GM18498 (cell line): ENCODE results near the gene LRTM2.

Source experiments
- ATAC-seq: cut with Tn5 transposase; IDR thresholded peaks from one replicate; pipeline ENCODE4 v1.9.1; 2021; ENCODE audit warnings: mild to moderate bottlenecking, moderate library complexity; ENCODE audit not compliant: unreplicated experiment

LRTM2 gene

GRCh38 chr12:1829306-1829900 lies 9.0 kb downstream of the LRTM2 start:
- no peak for ATAC-seq

GRCh38 chr12:1830401-1830845 lies 10.1 kb downstream of the LRTM2 start:
- ATAC-seq, result no peak

DNA sequence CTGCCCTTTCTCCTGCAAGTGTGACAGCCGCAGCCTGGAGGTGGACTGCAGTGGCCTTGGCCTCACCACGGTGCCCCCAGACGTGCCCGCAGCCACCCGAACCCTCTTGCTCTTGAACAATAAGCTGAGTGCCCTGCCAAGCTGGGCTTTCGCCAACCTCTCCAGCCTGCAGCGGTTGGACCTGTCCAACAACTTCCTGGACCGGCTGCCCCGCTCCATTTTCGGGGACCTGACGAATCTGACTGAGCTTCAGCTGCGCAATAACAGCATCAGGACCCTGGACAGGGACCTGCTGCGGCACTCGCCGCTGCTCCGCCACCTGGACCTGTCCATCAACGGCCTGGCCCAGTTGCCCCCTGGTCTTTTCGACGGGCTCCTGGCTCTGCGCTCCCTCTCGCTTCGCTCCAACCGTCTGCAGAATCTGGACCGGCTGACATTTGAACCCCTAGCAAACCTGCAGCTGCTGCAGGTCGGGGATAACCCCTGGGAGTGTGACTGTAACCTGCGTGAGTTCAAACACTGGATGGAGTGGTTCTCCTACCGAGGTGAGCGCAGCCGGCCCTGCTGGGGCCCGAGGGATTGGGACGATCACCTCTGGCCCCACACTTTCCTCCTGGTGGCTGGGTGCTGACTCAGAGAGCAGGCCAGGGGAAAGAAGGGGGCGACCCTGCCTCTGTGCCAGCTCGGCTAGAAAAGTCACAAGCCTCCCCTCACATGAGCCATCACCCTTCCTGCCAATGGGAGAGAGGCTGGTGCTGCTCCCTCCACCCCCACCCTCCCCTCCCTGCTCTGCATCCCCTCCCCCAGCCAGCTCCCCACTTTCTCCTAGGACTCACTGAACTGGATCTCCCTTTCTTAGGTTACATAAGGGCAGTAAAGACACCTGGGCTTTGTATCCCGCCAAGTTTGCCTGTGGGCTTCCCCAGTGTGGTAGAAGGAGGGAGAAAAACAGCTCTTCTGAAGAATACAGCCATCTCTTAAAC lies 10.9 kb downstream of the LRTM2 start:
- no peak for ATAC-seq

- no peak for ATAC-seq
Observed at GRCh38 chr12:1832801-1833595, 12.6 kb downstream of the LRTM2 start.

DNA sequence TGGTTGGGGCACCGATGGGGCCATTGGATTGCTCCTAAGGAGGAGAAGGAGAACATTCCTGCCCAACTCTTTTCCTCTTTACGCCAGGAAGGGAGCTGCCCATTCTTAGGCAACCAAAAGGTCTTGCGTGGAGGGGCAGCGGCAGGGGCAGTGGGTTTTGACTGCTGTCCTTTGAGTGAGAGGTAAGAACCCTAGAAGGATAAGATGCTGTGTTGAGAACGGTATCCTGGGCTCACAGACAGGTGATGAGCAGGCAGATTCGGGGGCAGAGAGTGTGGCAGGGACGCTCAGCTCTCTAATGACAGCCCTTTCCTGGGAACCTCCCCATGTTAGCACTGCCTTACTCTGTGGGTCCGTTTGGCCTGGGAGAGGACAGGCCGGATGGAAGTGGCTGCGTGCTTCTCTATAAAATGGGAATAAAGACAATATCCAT lies 13.2 kb downstream of the LRTM2 start:
- no peak for ATAC-seq

DNA sequence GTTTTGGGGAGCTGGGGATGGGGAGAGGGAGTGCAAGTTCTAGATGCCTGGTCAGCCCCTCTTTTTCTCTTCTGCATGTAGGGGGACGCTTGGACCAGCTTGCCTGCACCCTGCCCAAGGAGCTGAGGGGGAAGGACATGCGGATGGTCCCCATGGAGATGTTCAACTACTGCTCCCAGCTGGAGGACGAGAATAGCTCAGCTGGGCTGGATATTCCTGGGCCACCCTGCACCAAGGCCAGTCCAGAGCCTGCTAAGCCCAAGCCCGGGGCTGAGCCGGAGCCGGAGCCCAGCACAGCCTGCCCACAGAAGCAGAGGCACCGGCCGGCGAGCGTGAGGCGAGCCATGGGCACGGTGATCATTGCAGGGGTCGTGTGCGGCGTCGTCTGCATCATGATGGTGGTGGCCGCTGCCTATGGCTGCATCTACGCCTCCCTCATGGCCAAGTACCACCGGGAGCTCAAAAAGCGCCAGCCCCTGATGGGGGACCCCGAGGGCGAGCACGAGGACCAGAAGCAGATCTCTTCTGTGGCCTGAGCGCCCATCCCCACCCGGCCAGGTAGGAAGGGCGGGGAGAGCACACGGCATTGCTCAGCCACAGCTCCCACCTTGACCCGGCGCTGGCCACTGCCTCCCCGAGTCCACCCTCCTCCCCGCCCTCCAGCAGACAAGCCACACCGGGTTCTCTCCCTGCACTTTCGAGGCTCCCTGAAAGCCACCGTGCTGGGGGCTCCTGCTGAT lies 14.0 kb downstream of the LRTM2 start:
- no peak for ATAC-seq

DNA sequence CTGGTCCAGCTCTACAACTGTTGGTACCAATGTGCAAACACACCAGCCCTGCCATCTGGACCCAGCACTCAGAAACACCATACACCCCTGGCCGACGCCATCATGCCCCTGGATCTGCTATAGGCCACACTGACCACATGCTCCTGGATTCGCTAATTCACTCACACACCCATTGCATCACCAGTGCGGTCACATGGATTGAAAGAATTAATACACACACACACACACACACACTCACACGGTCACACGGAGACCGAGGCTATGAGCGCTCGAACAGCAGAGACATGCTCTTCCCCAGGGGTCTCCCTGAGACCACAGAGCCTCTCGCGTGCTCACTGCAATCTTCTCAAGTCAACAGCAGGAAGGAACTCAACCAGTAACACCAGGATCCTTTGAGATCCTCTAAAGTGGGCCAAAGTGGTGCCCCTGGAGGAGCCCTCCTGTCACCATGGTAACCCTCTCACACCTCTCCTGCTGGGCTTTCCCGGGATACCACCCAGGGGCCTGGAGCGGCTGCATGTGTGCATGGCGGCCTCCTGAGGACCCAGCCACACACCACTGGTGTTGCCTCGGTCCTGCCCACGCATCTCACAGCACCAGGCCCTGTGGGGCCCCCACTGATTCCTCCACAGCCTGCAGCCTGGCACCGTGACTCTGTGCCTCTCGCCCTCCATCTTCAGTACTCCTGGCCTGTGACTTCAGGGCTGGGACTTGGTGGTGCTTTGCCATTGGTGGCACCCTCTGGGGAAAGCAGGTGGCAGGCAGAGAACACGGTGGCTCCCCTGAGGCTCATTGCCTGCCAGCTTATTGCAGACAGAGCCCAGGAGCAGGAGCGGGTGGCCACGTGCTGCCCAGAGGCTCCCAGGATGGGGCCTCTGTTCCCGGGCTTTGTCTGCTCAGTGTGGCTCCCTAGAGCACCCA lies 15.1 kb downstream of the LRTM2 start:
- no peak for ATAC-seq

DNA sequence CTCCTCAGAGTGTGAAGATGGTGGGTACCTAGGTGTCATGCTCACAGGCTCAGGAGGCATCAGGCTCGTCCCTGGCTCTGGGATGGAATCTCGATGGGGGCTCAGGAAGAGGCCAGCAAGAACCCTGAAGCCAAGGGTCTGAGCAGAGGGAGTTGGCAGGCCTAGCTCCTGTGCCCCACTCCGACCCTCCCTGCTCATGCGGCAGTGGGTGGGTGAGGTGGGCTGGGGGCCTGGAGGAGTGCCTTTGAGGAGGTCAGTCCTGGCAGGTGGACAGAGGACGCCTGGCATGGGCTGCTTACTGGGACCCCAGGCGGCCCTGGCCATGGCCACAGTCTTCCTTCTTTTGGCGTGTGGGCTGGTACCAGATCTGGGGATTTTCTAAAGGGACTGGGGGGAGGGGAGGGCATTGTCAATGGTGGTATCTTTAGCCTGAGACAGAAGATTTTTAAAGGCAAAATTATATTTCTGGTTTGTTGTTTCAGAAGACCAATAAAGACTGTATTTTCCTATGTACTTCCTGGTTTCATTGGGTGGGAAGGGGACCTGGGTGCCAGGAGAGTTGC lies 16.0 kb downstream of the LRTM2 start:
- no peak for ATAC-seq

GRCh38 chr12:1836854-1837421 lies 16.6 kb downstream of the LRTM2 start:
- ATAC-seq, result no peak

DNA sequence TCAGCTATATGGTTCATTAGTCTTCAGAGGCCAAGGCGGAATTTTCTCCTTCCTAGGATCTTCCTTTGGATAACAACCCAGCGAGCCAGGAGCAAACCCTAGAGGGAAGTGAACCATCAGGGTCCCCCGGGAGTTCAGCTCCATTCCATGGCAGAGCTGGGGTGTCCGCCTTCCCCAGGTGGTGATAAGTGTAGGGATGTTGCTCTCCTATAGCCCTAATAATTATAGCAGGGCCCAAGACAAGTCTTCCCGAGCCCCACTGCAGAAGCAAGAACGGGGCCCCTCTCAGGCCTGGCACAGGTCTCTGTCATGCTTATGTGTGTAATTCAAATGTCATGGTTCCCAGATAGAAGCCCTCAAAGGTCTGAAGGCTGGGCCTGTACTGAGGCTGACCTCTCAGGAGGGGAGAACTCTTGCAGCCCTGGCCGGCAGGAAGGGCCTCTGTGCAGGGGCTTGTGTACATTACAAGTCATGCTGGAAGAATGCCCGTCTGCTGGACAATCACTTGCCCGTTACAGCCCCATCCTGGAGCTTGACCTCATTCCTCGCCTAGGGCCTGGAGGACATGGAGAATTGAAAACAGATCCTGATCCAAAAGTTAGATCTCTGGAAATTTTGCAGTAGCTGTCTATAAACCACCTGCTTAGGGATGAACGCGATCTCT lies 17.3 kb downstream of the LRTM2 start:
- ATAC-seq, result no peak

DNA sequence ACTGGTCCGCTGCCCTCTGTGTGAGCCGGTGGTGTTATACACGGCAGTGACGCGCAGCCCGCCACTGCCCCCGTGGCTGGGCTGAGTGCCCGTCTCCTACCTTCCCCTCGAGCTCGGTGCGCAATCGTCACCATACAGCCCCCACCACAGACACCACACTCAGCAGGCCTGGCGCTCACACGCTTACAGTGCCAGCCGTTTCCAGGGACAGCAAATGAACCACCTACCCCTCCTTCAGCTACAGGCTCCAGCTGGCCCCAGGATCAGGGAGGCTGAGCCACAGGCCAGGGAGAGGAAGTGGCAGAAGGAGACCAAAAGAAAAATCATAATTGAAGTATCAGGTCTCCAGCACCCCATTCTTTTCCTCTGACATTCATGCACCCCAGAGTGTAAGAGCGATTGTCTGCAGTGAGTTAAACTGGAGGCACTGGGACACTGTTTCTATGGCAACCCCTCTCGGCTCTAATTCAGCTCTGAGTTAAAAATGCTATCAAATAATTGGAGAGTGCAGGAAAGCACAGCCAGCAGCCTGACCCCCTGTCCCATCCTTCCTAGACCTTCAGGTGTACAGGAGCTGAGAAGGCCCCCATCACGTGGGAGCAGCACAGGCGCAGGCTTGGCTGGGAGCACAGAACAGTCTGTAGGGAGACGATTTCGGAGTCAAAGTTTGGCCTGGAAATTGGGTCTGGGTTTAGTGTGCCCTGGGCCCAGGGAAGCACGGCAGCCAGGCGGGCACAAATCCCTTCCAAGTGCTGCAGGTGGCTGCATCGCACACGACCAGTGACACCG lies 18.0 kb downstream of the LRTM2 start:
- ATAC-seq, result no peak

DNA sequence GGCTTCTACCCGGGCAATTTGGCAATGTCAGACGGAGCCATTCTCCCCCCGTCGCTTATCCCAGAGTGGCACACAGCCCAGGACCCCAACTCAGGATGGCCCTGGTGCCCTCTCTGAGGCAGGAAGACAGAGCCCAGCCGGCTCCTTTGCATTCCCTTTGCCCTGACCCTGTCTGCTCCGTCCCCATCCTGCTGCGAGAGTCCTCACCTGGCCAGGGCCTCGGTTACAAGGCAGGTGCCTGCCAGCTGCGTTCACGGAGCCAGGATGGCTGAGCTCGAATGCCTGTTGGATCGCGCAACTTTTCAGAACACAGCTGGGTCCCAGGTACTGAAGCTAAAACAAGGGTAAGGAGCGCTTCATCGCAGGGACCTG lies 18.6 kb downstream of the LRTM2 start:
- no peak for ATAC-seq

GRCh38 chr12:1839464-1839863 lies 19.1 kb downstream of the LRTM2 start:
- ATAC-seq, result no peak

- ATAC-seq, result no peak
Observed at GRCh38 chr12:1839956-1840951, 19.9 kb downstream of the LRTM2 start.

GRCh38 chr12:1840981-1841425 lies 20.6 kb downstream of the LRTM2 start:
- ATAC-seq, result no peak

- no peak for ATAC-seq
Observed at GRCh38 chr12:1841586-1842182, 21.3 kb downstream of the LRTM2 start.
